Subcutaneous adipose tissue (tissue), 4 donors: Measurements from ENCODE around the gene GINS1. TPM values are rescaled to one million over a fixed set of nuclear protein-coding genes. Genes with fewer than 3 reads are reported as not detected.

Experiments used
- CTCF ChIP-seq: fragments of 450-650 bp; IDR thresholded peaks from one replicate; pipeline ENCODE4 v1.5.1; 2016; ENCODE audit warnings: low read depth, mild to moderate bottlenecking, control low read depth, antibody characterized with exemption, moderate library complexity
- total RNA-seq, 4 donors: library from RNA; depleted of rRNA; stranded (reverse); fragments of >200 nt; gene quantifications; one replicate each; pipeline ENCODE4 v1.1.0, GENCODE V29; 2016

The GINS1 gene
- total RNA-seq, 4 donors from 2014 or later, result 0.16 to 2.2 (median 0.83) TPM

DNA sequence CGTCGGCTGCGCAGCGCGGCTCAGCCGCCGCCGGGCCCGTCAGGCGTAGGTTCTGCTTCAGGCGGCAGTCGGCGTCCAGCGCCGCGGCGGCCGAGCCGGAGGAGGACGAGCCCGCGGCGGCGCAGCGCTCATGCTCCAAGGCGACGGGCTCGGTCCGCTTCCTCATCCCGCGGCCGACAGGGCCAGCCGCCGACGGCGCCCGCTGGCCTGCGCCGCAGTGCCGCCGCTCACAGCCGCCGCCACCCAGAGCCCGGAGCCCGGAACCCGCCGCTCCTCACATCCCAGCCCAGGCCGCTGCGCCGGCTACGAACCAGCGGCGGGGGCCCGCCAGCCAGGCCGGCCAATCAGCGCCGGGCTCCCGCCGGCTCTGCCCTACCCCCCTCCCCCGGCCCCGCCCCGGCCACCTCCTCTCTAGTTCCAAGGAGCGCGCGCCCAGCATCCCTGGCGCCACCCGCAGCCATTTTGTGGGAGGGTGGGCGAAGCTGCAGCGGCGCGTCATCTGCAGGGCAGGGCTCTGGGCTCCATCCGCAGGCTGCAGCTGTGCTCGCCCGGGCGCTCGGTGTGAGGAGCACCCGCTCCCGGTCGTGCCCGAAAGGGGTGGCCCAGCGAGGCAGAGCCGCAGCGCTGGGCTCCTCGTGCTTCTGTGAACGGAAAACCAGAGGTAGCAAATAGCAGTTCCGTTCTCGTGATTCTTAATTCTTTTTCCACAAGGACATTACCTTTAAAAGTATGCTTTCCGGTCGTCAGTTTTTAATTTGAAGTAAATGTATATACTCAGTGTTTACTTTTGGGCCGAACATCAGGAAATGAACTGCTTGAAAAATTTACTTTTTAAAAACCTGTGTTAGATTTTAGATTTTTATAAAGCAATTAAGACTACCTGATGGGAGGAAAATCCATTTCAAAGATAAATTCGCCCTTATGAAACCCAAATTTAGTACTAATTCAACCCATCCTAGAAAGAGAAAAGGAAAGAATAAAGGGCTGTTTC lies 16.6 kb upstream of the GINS1 start, which contains the start of gene ABHD12:
Gene ABHD12 (minus strand): TSS at position 298 of the 991 bp plus-strand sequence. CDS start 132 bp downstream, at position 166.
- TF ChIP-seq CTCF, result no peak

DNA sequence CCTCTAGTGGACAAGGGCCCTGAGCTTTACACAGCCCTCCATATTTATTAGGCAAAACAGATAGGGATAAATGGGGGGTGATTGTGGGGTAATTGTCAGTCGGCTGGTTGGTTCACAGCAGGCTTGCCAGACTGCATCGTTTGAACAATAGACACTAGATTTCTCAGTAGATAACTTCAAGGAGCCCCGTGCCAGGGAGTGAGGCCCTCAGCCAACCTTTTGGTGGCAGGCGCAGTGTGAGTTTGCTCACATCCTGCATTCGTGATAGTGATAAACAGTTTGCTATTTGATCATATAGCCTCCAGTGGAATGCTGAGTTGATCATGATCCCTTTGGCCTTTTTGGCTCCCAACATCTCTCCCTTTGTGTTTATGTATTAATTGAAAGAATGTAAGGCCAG lies 13.2 kb upstream of the GINS1 start:
- no peak for TF ChIP-seq CTCF

DNA sequence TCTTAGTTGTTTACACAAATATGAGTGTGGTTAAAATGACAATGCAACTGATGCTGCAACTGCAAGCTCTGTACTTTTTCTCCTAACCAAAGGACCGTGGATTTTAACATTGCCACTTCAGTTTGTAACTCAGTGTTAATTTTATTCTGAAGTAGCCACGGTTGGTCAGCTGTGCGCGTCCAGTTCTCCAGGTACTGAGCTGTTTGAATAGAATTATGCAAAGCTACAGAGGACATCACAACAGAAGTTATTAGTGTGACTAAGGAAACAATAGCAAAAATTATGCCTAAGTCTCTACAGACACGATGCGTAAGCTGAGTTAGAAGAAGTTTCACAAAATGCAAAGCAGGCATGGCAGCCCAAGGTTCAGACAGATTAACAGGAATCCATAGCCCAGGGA lies 12.5 kb upstream of the GINS1 start:
- no peak for TF ChIP-seq CTCF

- no peak for TF ChIP-seq CTCF
Observed at GRCh38 chr20:25397096-25397495, 10.4 kb upstream of the GINS1 start.

GRCh38 chr20:25397821-25398220 lies 9.7 kb upstream of the GINS1 start:
- TF ChIP-seq CTCF, result no peak

DNA sequence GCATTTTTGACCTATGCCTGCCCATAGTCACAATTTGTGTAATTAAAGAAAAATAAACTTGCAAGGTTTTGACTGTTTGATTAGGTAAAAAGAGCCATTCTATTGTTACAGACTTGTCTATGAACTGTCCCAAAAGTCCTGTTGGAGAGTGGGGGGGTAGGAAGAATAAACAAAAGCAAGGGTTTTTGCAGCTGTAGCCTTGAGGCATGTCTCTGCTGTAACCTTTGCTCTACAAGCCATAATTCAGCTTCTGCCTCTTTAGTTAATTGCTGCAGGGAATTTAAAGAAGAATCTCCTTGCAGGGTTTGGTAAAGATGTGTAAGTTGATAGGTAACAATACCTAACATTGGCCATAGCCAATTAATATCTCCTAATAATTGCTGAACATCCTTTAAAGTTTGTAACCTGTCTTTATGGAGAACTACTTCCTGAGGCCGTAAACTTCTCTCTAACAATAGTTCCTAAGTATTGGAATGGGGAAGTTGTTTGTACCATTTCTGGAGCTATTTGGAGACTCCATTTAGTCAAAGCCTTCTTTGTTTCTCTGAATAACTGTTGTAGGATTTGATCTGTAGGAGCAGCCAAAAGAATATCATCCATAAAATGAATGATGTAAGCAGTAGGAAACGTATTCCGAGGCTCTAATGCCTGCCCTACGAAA lies 9.0 kb upstream of the GINS1 start:
- no peak for TF ChIP-seq CTCF

DNA sequence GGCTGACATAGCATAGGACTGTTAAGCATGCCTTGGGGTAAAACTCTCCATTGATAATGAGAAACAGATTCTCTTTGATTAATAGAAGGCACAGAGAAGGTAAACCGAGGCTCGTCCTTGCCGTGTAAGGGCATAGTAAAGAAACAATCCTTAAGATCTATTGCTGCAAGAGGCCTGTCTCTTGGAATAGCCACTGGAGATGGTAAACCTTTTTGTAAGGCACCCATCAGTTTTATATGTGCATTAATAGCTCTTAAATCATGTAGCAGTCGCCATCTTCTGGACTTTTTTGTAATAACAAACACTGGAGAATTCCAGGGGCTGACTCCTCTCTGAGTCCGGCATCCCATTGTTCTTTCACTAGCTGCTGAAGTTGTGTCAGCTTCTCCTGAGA lies 8.4 kb upstream of the GINS1 start:
- TF ChIP-seq CTCF, result no peak
